Right renal pelvis (tissue), 4 donors: ENCODE data around the gene MTG2. TPM values are rescaled to one million over a fixed set of nuclear protein-coding genes. Genes with fewer than 3 reads are reported as not detected.

Experiments
- DNase-seq, 4 donors: peaks; one replicate each; pipeline ENCODE4 v3.0.0-alpha.2; 2013; ENCODE audit warnings: low read depth in 4 of 4, low spot score in 3 of 4, missing footprints in 1 of 4
- polyA plus RNA-seq, 4 donors: library from polyadenylated mRNA; unstranded; fragments of 120-200 nt; gene quantifications; one replicate each; pipeline ENCODE4 v1.2.1, GENCODE V29; 2013; ENCODE audit not compliant: insufficient read length in 4 of 4

MTG2 gene
- polyA plus RNA-seq, 4 donors = 34.3 to 39.2 (median 36.8) TPM

GRCh38 chr20:62216636-62217566 lies 34.1 kb downstream of the MTG2 start:
- no peak for DNase-seq

- no peak for DNase-seq
Observed at GRCh38 chr20:62217913-62218773, 35.3 kb downstream of the MTG2 start.

DNA sequence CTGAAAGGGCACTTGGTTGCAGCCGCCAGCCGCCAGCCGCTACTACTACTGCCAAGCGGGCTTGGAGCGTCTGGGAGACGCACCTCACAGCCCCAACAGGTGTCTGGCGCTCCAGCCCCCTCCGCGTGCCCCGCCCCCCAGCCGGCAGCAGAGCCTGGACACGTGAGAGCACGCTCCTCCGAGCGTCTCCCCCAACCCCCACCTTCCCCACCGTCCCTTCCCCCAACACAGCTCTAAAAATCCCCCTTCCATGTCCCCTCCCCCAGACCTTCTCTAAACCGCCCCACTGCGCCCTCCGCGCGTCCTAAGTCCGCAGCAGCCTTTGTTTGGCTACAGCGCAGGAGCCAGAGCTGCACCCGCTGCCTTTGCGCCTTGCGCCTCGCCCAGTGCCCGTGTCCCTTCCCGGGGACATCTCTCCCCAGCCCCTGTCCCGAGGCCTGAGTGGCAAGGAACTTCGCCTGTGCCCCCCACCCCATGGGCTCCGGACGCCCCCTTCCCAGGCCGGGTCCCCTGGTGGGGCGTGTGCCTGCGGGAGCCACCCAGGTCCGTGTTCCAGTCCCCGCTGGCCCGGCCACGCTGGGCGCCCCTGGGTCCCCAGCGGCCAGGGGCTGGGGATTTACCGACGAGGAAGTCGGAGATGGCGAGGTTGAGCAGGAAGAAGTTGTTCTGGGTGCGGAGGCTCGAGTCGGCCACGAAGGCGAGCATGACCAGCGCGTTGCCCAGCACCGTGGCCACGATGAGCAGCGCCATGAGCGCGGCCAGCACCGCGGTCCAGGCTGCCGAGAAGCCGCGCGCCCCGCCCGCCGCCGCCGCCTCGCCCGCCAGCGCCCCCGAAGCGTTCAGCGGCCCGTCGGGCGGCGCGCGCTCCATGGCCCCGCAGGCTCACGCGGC lies 36.5 kb downstream of the MTG2 start:
- no peak for DNase-seq

DNA sequence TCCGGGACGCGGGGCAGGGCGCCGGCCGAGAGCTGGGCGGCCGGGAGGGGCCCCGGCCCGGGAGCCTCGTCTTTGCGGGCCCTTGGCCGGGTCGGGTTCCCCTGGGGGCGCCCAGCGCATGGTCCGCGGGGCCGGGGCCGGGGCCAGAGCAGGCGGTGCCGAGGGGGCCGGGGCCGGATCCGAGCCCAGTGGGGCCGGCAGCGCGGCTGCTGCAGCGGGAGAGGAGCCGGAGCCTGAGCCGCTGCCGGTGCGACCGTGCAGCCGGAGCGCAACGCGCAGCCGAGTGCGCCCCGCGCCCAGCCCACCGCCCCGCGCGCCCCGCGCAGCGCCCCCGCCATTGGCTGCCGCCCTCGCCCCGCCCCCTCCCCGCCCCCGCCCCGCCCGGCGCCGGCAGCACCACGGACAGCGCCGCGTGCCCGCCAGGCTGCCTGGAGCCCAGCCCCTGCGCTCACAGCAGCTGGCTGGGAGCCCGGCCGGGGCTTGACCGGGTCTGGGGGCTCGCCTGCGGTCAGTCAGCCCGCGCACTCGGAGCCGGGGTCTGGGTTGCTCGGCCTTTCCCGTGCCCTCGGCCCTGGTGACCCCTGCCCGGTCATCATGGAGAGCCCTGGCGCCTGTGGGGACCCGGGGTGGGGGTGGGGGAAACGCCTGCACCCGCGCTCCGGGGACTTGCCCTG lies 37.3 kb downstream of the MTG2 start, which contains the start of gene HRH3:
Gene HRH3, minus strand, starts transcription at position 287 of the 674 bp plus-strand sequence. CDS start 308 bp downstream, outside the sequence.
- DNase-seq = peak in 3 of 4 donors; percentile 18 to 35 (median 30)

DNA sequence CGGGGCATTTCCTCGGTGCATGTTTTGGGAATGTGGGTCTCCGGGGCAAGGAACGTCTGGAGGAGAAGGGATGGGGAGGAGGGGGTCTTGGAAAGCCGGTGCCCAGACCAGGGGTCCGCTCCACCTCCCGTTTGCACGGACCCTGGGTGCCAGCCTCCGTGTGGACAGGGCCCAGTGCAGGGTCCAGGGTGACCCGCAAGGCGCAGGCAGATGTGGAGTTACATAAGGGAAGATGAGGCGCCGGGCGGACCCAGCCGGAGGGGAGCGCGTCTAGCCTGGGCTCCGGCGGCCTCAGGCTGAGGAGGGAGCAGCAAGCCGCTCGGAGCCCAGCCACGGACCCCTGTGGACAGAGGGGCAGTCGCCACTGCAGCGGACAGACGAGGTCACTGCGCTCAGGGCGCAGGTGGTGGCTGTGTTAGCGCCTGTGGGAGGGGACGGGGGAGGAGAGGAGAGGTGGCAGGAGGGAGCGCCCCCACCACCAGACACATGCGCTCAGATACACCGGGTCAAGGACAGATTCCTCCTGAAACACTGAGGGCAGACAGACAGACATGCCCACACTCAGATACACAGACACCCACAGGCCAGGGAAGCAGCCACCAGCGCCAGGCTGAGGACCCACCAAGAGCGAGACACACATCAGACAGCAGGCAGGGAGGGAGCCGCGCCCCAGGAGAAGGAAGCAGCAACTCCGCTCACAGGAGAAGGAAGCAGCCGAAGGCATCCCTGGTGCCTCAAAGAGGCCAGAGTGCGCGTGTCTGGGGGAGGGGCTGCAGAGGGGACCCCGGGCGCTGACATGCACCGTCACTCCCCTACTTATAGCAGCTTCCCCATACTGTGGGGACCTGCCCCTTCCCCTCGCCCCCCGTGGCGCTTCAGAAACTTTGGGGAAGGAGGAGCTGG lies 38.1 kb downstream of the MTG2 start:
- no peak for DNase-seq

- no peak for DNase-seq
Observed at GRCh38 chr20:62222266-62222850, 39.5 kb downstream of the MTG2 start.

- no peak for DNase-seq
Observed at GRCh38 chr20:62222972-62223371, 40.1 kb downstream of the MTG2 start.

DNA sequence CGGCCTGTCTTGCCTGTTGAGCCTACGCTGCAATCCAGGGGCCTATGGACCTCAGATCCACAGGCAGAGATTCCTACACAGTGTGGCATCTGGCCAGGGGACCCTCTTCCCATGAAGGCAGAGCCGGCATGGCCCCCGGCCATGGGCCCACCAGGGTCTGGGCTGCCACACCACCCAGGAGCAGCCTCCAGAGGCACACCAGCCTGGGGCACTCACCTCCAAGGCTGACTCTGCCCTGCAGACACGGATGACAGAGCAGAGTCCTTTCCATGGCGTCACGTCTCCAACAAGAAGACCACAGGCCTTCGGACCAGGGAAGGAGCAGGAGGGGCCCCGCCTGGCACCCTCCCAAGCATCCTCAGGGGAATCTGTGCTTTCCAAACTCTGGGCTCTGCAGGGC lies 40.7 kb downstream of the MTG2 start:
- DNase-seq = no peak

GRCh38 chr20:62224113-62224855 lies 41.5 kb downstream of the MTG2 start:
- DNase-seq = no peak

GRCh38 chr20:62225026-62225425 lies 42.2 kb downstream of the MTG2 start:
- DNase-seq = no peak

GRCh38 chr20:62225820-62226635 lies 43.2 kb downstream of the MTG2 start:
- DNase-seq = no peak

DNA sequence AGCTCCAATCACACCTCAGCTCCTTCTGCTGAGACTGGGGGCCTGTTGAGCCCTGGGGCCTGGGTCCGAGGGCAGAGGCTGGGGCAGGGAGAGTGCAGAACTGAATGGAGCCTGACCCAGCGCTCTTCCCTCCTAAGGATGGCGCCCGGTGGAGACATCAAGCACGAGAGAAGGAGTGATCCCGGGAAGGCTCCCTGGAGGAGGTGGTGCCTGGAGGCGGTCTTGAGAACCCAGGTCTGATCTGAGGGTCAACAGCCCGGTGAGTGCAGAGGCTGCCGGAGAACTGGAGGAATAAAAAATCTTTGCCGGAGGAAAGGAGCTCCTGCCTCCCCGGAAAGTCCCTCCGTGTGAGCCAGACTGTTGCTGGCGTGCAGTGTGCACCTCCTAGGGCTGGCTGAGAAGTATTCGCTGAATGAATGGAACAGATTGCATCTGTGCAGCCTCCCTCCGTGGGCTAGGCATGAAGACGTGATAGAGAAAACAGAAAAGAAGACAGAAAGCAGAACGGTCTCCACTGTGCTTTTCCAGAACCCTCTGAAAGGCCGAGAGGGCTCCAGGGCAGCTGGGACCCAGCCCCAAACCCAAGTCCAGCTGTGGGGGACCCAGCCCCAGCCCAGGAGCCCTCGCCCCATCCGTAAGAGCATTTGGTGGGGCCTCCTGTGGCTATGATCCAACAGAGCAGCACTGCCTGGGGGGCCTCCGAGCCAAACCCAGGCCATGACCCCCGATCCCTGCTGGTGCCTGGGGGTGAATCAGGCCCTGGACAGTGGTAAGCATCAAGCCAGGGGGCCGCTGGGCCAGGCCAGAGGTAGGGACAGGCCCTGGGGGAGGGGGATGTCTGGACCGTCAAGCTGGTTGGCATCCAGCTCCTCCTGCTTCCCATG lies 44.1 kb downstream of the MTG2 start:
- DNase-seq = no peak

- no peak for DNase-seq
Observed at GRCh38 chr20:62227591-62227976, 44.8 kb downstream of the MTG2 start.

GRCh38 chr20:62227977-62228958 lies 45.4 kb downstream of the MTG2 start:
- DNase-seq = no peak
